Measurements from ENCODE around the gene TAF1A. TPM values are rescaled to one million over a fixed set of nuclear protein-coding genes. Genes with fewer than 3 reads are reported as not detected.
"Not testable (repeated sequence)": the region's sequence is repeated elsewhere in the genome, so short reads cannot be mapped to it uniquely, and the experiment has no call there.

The TAF1A gene
- total RNA-seq, 1 donor from 2014 or later = 6.1 TPM

DNA sequence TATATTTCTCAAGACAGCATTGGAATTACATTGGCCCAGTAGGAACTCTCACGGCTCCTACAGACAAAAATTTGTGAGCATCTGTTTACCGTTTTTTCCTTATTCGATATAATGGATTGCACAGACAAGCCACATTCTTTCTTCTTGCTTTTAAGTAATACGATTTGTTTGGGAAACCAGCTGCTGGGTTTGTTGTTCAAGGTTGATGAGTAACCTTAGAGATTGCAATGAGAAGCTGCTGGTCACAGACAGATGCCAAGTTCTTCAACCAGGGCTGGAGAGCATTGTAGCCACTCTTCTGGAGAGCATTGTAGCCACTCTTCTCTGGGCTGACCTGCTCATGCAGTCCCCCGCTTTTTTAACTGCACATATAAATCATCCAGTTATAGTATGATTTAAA lies 26.8 kb upstream of the TAF1A start:
- H3K27ac Mint-ChIP-seq (ENCODE audit: unreplicated experiment) = no peak overlapping the region
- H3K9me3 Mint-ChIP-seq (ENCODE audit: unreplicated experiment) = peaks cover 7% of the 10 kb centered on the region
- H3K27me3 Mint-ChIP-seq (ENCODE audit: unreplicated experiment) = peaks cover 42% of the 10 kb centered on the region
- peaks cover 20% of the 10 kb centered on the region for H3K4me1 Mint-ChIP-seq (ENCODE audit: unreplicated experiment)
- TF ChIP-seq, protein P1, sequence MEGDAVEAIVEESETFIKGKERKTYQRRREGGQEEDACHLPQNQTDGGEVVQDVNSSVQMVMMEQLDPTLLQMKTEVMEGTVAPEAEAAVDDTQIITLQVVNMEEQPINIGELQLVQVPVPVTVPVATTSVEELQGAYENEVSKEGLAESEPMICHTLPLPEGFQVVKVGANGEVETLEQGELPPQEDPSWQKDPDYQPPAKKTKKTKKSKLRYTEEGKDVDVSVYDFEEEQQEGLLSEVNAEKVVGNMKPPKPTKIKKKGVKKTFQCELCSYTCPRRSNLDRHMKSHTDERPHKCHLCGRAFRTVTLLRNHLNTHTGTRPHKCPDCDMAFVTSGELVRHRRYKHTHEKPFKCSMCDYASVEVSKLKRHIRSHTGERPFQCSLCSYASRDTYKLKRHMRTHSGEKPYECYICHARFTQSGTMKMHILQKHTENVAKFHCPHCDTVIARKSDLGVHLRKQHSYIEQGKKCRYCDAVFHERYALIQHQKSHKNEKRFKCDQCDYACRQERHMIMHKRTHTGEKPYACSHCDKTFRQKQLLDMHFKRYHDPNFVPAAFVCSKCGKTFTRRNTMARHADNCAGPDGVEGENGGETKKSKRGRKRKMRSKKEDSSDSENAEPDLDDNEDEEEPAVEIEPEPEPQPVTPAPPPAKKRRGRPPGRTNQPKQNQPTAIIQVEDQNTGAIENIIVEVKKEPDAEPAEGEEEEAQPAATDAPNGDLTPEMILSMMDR (IDR thresholded peaks at IDR 0.05) = no peak
- H3K4me3 Mint-ChIP-seq (ENCODE audit: unreplicated experiment) = peak overlapping the region; percentile 82
- DNase-seq (ENCODE audit: extremely low spot score, unreplicated experiment) = no peak
- peaks cover 9% of the 10 kb centered on the region for H3K36me3 Mint-ChIP-seq (ENCODE audit: unreplicated experiment)

DNA sequence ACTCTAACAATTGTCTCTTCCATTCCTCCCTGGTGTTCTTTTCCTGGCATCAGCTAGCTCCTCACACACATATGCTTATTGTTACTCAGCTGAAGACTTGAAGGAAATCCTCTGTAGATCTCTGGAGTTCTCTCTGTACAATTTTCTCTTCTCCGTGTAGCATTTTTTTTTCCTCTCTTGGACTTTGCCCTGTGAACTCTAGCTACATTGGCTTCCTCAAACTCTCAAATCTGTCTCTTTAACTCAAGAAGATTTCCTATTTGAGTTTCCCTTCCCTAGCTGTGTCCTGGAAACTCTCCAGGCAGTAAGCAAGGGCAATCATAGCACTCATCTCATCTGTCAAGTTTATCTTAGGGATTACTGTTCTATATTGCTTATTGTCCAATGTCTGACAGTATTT lies 23.9 kb upstream of the TAF1A start:
- H3K36me3 Mint-ChIP-seq (ENCODE audit: unreplicated experiment) = peaks cover 3% of the 10 kb centered on the region
- H3K4me3 Mint-ChIP-seq (ENCODE audit: unreplicated experiment) = no peak overlapping the region
- H3K27ac Mint-ChIP-seq (ENCODE audit: unreplicated experiment) = no peak overlapping the region
- no peak for DNase-seq (ENCODE audit: extremely low spot score, unreplicated experiment)
- H3K4me1 Mint-ChIP-seq (ENCODE audit: unreplicated experiment) = peaks cover 6% of the 10 kb centered on the region
- TF ChIP-seq, protein P1 (IDR thresholded peaks at IDR 0.05) = no peak
- H3K9me3 Mint-ChIP-seq (ENCODE audit: unreplicated experiment) = peaks cover 7% of the 10 kb centered on the region
- peaks cover 68% of the 10 kb centered on the region for H3K27me3 Mint-ChIP-seq (ENCODE audit: unreplicated experiment)

DNA sequence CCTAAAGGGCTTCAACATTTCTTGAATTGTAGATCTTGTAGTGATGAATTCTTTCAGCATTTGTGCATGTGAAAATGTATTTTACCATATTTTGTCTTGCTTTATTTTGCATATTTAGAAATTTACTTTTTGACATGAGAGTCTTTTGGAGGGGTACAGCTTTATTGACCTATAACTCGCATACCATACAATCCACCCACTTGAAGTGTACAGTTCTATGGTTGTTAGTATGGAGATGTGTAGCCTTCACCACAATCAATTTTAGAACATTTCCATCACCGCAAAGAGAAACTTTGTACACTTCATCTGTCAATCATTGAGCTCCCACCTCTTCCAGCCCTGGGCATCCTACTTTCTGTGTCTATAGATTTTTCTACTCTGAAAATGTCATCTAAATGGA lies 21.0 kb upstream of the TAF1A start:
- Mint-ChIP-seq H3K4me3 (ENCODE audit: unreplicated experiment) (no peak overlapping the region), H3K27me3 (ENCODE audit: unreplicated experiment) (peaks cover 69% of the 10 kb centered on the region), H3K4me1 (ENCODE audit: unreplicated experiment) (no peaks in the 10 kb centered on the region), H3K9me3 (ENCODE audit: unreplicated experiment) (peaks cover 7% of the 10 kb centered on the region), H3K27ac (ENCODE audit: unreplicated experiment) (no peak overlapping the region), H3K36me3 (ENCODE audit: unreplicated experiment) (peaks cover 3% of the 10 kb centered on the region)
- TF ChIP-seq, protein P1 (IDR thresholded peaks at IDR 0.05) = no peak
- no peak for DNase-seq (ENCODE audit: extremely low spot score, unreplicated experiment)

DNA sequence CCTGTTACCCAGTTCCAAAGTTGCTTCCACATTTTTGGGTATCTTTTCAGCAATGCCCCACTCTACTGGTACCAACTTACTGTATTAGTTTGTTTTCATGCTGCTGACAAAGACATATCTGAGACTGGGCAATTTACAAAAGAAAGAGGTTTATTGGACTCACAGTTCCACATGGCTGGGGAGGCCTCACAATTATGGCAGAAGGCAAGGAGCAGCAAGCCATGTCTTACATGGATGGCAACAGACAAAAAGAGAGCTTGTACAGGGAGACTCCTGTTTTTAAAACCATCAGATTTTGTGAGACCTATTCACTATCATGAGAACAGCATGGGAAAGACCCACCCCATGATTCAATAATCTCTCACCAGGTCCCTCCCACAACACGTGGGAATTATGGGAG lies 19.4 kb upstream of the TAF1A start:
- not testable (repeated sequence) for H3K4me3 Mint-ChIP-seq (ENCODE audit: unreplicated experiment); DNase-seq (ENCODE audit: extremely low spot score, unreplicated experiment)
- H3K27me3 Mint-ChIP-seq (ENCODE audit: unreplicated experiment) = peaks cover 66% of the 10 kb centered on the region

DNA sequence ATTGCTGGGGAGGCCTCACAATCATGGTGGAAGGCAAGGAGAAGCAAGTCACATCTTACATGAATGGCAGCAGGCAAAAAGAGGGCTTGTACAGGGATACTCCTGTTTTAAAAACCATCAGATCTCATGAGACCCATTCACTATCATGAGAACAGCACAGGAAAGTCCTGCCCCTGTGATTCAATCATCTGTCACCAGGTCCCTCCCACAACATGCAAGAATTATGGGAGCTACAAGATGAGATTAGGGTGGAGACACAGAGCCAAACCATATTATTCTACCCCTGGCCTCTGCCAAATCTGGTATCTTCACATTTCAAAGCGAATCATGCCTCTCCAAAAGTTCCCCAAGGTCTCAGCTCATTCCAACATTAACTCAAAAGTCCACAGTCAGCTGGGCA lies 17.0 kb upstream of the TAF1A start:
- no peaks in the 10 kb centered on the region for H3K4me1 Mint-ChIP-seq (ENCODE audit: unreplicated experiment)
- no peak for DNase-seq (ENCODE audit: extremely low spot score, unreplicated experiment)
- H3K36me3 Mint-ChIP-seq (ENCODE audit: unreplicated experiment) = no peaks in the 10 kb centered on the region
- H3K9me3 Mint-ChIP-seq (ENCODE audit: unreplicated experiment) = no peaks in the 10 kb centered on the region
- peaks cover 57% of the 10 kb centered on the region for H3K27me3 Mint-ChIP-seq (ENCODE audit: unreplicated experiment)
- TF ChIP-seq, protein P1 (IDR thresholded peaks at IDR 0.05) = no peak
- H3K4me3 Mint-ChIP-seq (ENCODE audit: unreplicated experiment) = no peak overlapping the region
- no peak overlapping the region for H3K27ac Mint-ChIP-seq (ENCODE audit: unreplicated experiment)

More for the DNA sequence above, 19.4 kb upstream of the TAF1A start:
- not testable (repeated sequence) for H3K9me3 Mint-ChIP-seq (ENCODE audit: unreplicated experiment); H3K27ac Mint-ChIP-seq (ENCODE audit: unreplicated experiment); H3K36me3 Mint-ChIP-seq (ENCODE audit: unreplicated experiment); H3K4me1 Mint-ChIP-seq (ENCODE audit: unreplicated experiment)

DNA sequence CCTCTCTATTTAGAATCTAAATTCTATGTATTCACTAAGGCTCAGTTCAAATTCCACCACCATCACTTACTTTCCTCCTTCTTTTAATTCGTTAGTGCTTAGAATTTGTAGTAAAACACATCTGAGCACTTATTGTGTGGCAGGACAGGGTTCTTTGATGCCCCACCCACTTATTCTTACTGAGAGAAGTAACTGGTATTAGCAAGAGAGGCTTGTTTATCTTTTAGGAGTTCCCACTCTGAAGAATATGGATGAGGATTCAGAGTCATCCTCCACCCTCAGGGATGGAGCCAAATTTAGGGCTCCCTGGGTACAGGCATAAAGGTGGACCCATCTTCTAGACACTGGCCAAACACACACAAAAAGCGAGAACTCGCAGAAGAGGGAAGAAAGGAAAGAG lies 11.5 kb upstream of the TAF1A start:
- no peak overlapping the region for H3K4me3 Mint-ChIP-seq (ENCODE audit: unreplicated experiment)
- no peaks in the 10 kb centered on the region for H3K9me3 Mint-ChIP-seq (ENCODE audit: unreplicated experiment)
- TF ChIP-seq, protein P1 (IDR thresholded peaks at IDR 0.05) = no peak
- DNase-seq (ENCODE audit: extremely low spot score, unreplicated experiment) = no peak
- H3K27me3 Mint-ChIP-seq (ENCODE audit: unreplicated experiment) = peaks cover 56% of the 10 kb centered on the region
- no peaks in the 10 kb centered on the region for H3K4me1 Mint-ChIP-seq (ENCODE audit: unreplicated experiment)
- H3K27ac Mint-ChIP-seq (ENCODE audit: unreplicated experiment) = no peak overlapping the region
- H3K36me3 Mint-ChIP-seq (ENCODE audit: unreplicated experiment) = no peaks in the 10 kb centered on the region
